Measurements from ENCODE around the gene OR52W1. TPM values are rescaled to one million over a fixed set of nuclear protein-coding genes. Genes with fewer than 3 reads are reported as not detected.

Gene OR52W1
- total RNA-seq, 1 experiment from 2014 or later = not detected

Other genes with a start within 250 kb of the OR52W1 start
- not detected in 2 replicates for gene OR56A5, start 230.7 kb upstream of the OR52W1 start, total RNA-seq (2014; rRNA removed; shearing (Covaris generic))
- gene OR52L1, start 212.2 kb upstream of the OR52W1 start, total RNA-seq (2014; rRNA removed; shearing (Covaris generic)) = not detected in 2 replicates
- gene OR56A4, start 192.3 kb upstream of the OR52W1 start, total RNA-seq (2014; rRNA removed; shearing (Covaris generic)) = not detected in 2 replicates
- gene OR56A1, start 168.5 kb upstream of the OR52W1 start, total RNA-seq (2014; rRNA removed; shearing (Covaris generic)) = 0.04 TPM in 1 of 2 replicates, not detected in the other
- not detected in 2 replicates for gene OR56B4, start 91.5 kb upstream of the OR52W1 start, total RNA-seq (2014; rRNA removed; shearing (Covaris generic))
- not detected in 2 replicates for gene OR52B2, start 28.9 kb upstream of the OR52W1 start, total RNA-seq (2014; rRNA removed; shearing (Covaris generic))
- not detected in 2 replicates for gene C11orf42, start 6.3 kb downstream of the OR52W1 start, total RNA-seq (2014; rRNA removed; shearing (Covaris generic))
- gene FHIP1B, start 35.4 kb downstream of the OR52W1 start, total RNA-seq (2014; rRNA removed; shearing (Covaris generic)) = 5.0 and 7.1 TPM in 2 replicates
- not detected in 2 replicates for gene CNGA4, start 39.9 kb downstream of the OR52W1 start, total RNA-seq (2014; rRNA removed; shearing (Covaris generic))
- gene CCKBR, start 60.6 kb downstream of the OR52W1 start, total RNA-seq (2014; rRNA removed; shearing (Covaris generic)) = not detected in 2 replicates
- 0.27 and 0.41 TPM in 2 replicates for gene CAVIN3, start 121.3 kb downstream of the OR52W1 start, total RNA-seq (2014; rRNA removed; shearing (Covaris generic))
- gene SMPD1, start 191.2 kb downstream of the OR52W1 start, total RNA-seq (2014; rRNA removed; shearing (Covaris generic)) = 44.5 and 80.7 TPM in 2 replicates
- gene APBB1, start 219.9 kb downstream of the OR52W1 start, total RNA-seq (2014; rRNA removed; shearing (Covaris generic)) = 5.2 and 6.3 TPM in 2 replicates
- 0.72 TPM in 1 of 2 replicates, not detected in the other for gene HPX, start 241.8 kb downstream of the OR52W1 start, total RNA-seq (2014; rRNA removed; shearing (Covaris generic))